Testis (tissue), 5 donors: ENCODE measurements around the gene SIRT4. TPM values are rescaled to one million over a fixed set of nuclear protein-coding genes. Genes with fewer than 3 reads are reported as not detected.
"Not testable (repeated sequence)": the region's sequence is repeated elsewhere in the genome, so short reads cannot be mapped to it uniquely, and the experiment has no call there.

Experiments
- DNase-seq: peaks from one replicate; pipeline ENCODE4 v3.0.0-alpha.2; 2019
- H3K27ac ChIP-seq, 2 donors: fragments of 200-600 bp; sonication (generic); one replicate each; pipeline ENCODE4 v1.5.1; 2019
- H3K27me3 ChIP-seq: fragments of 200-600 bp; sonication (generic); one replicate; pipeline ENCODE4 v1.5.1; 2019
- H3K36me3 ChIP-seq: fragments of 200-600 bp; sonication (generic); one replicate; pipeline ENCODE4 v1.5.1; 2017; ENCODE audit warnings: low read depth; ENCODE audit errors: missing control alignments
- H3K4me1 ChIP-seq: fragments of 200-600 bp; sonication (generic); one replicate; pipeline ENCODE4 v1.5.1; 2019
- H3K4me3 ChIP-seq, 2 donors: fragments of 200-600 bp; sonication (generic); one replicate each; pipeline ENCODE4 v1.5.1; 2017 to 2019
- H3K9me3 ChIP-seq: fragments of 200-600 bp; sonication (generic); one replicate; pipeline ENCODE4 v1.5.1; 2017
- POLR2A ChIP-seq: fragments of 450-650 bp; IDR thresholded peaks from one replicate; pipeline ENCODE4 v1.6.1; 2017; ENCODE audit warnings: antibody characterized with exemption, mild to moderate bottlenecking, moderate library complexity
- WGBS, 2 donors: methylation state at CpG; one replicate each; pipeline ENCODE4 v1.1.5; 2018; 5-methylcytosine and 5-hydroxymethylcytosine counted together
- intact Hi-C: fragments of 100-400 bp; cut with DNase I; formaldehyde crosslinking; loops from one replicate; pipeline ENCODE4 v1.15.1; 2023; ENCODE audit warnings: low total_unique reads
- long read RNA-seq, 2 donors: transcript quantifications; one replicate each; lab custom pipeline, GENCODE V29; 2026
- polyA plus RNA-seq: library from polyadenylated mRNA; stranded (reverse); fragments of 350-450 nt; fragmentation: Illumina TruSeq; extraction: RNeasy Lipid Tissue Mini Kit (QIAGEN cat#74804); gene quantifications from one replicate; pipeline ENCODE4 v1.2.3, GENCODE V29; 2014; ENCODE audit warnings: low read depth, low replicate concordance; ENCODE audit not compliant: insufficient read depth
- total RNA-seq, 2 donors: library from RNA; depleted of rRNA; stranded (reverse); fragments of >200 nt; gene quantifications; one replicate each; pipeline ENCODE4 v1.2.3, GENCODE V29; 2016
- TF ChIP-seq, protein P1 (sequence below), 3 experiments: fragments of 450-650 bp in 2 of 3; fragments of 200-600 bp in 1 of 3; sonication (generic) in 1 of 3; IDR thresholded peaks; one replicate each; pipeline ENCODE4 v1.5.1; 2016 to 2019; ENCODE audit warnings: antibody characterized with exemption in 3 of 3, mild to moderate bottlenecking in 2 of 3, moderate library complexity in 1 of 3

Gene SIRT4, protein sequence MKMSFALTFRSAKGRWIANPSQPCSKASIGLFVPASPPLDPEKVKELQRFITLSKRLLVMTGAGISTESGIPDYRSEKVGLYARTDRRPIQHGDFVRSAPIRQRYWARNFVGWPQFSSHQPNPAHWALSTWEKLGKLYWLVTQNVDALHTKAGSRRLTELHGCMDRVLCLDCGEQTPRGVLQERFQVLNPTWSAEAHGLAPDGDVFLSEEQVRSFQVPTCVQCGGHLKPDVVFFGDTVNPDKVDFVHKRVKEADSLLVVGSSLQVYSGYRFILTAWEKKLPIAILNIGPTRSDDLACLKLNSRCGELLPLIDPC
- total RNA-seq = 1 to 10 TPM; 3.3 to 5.0 TPM
- 10.0 TPM for polyA plus RNA-seq
- long read RNA-seq, donor 1 = 0 reads
- long read RNA-seq, donor 2, partial matches to known transcripts = 0 of 2 reads
- long read RNA-seq, donor 2, other reads (novel, unspliced or antisense) = 0 of 2 reads

- Histone ChIP-seq H3K9me3 (no peaks in the 10 kb centered on the region), H3K4me3 (peak within 1 kb of the TSS; percentile 62 to 64), H3K4me1 (no peaks in the 10 kb centered on the region), H3K27me3 (no peaks in the 10 kb centered on the region), H3K36me3 (no peaks in the 10 kb centered on the region), H3K27ac (peak within 1 kb of the TSS in 1 of 2 donors; percentile 47)
- TF ChIP-seq, protein P1, sequence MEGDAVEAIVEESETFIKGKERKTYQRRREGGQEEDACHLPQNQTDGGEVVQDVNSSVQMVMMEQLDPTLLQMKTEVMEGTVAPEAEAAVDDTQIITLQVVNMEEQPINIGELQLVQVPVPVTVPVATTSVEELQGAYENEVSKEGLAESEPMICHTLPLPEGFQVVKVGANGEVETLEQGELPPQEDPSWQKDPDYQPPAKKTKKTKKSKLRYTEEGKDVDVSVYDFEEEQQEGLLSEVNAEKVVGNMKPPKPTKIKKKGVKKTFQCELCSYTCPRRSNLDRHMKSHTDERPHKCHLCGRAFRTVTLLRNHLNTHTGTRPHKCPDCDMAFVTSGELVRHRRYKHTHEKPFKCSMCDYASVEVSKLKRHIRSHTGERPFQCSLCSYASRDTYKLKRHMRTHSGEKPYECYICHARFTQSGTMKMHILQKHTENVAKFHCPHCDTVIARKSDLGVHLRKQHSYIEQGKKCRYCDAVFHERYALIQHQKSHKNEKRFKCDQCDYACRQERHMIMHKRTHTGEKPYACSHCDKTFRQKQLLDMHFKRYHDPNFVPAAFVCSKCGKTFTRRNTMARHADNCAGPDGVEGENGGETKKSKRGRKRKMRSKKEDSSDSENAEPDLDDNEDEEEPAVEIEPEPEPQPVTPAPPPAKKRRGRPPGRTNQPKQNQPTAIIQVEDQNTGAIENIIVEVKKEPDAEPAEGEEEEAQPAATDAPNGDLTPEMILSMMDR (IDR thresholded peaks at IDR 0.05) = peak; percentile 62 to 79 (median 67)
- TF ChIP-seq POLR2A = no peak
- intact Hi-C loops = no loop called here
- DNase-seq = peak; percentile 98
- 4 to 7% methylated on average over 31 of the region's 31 CpGs for WGBS, 2 donors
Measured at GRCh38 chr12:120301962-120302815, at the start of gene SIRT4. Gene SIRT4, plus strand, starts transcription at chr12:120302321. Its CDS starts 1,241 bp downstream, at chr12:120303562.

DNA sequence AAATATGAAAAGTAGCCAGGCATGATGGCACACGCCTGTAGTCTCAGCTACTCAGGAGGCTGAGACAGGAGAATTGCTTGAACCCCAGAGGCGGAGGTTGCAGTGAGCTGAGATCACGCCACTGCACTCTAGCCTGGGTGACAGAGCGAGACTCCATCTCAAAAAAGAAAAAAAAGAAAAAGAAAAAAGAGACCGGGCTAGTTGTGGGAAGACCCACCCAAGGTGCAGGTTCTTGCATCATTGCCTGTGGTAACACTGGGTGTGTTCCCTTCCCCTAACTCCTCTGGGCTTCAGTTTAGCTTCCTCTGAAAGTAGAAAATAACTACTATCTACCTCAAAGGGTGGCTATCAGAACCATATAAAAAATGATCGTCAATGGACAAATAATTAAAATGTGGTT, 48.8 kb upstream of the SIRT4 start:
- DNase-seq, H3K36me3 ChIP-seq, H3K4me3 ChIP-seq, H3K27me3 ChIP-seq, intact Hi-C loops, H3K9me3 ChIP-seq: not testable (repeated sequence)
- H3K4me1 ChIP-seq = peaks cover 35% of the 10 kb centered on the region
- H3K27ac ChIP-seq = peak overlapping the region in 1 of 2 donors; percentile 23
- WGBS, 2 donors = 85 to 88% methylated on average over 6 of the region's 6 CpGs

DNA sequence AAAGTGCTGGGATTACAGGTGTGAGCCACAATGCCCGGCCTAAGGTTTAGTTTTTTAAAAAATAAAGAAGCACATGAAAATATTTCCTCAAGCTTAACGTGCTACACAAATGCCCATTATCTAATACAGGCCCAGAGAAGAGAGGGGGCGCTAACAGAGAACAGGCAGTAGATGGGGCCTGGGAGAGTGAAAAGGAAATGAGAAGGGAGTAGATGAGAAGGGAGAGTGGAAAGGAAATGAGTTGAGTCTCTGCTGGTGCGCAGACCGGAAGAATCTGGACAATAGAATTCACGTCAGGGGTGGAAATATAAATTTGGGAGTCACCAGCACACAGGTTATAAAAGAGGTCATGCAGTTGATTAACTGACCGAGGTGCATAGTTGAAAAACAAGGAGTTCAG, 47.3 kb upstream of the SIRT4 start:
- 80 to 89% methylated on average over 7 of the region's 7 CpGs for WGBS, 2 donors
- Histone ChIP-seq H3K4me1 (peaks cover 32% of the 10 kb centered on the region), H3K9me3 (no peaks in the 10 kb centered on the region), H3K4me3 (no peak overlapping the region), H3K27me3 (no peaks in the 10 kb centered on the region), H3K36me3 (no peaks in the 10 kb centered on the region), H3K27ac (peak overlapping the region in 1 of 2 donors; percentile 3)
- no peak for TF ChIP-seq POLR2A
- TF ChIP-seq, protein P1 (IDR thresholded peaks at IDR 0.05) = no peak
- DNase-seq = no peak
- intact Hi-C loops = no loop called here

GRCh38 chr12:120257041-120257821, 44.9 kb upstream of the SIRT4 start:
- Histone ChIP-seq H3K4me3 (no peak overlapping the region), H3K36me3 (no peaks in the 10 kb centered on the region), H3K27me3 (no peaks in the 10 kb centered on the region), H3K27ac (peak overlapping the region; percentile 64 to 82), H3K9me3 (no peaks in the 10 kb centered on the region), H3K4me1 (peaks cover 31% of the 10 kb centered on the region)
- no peak for DNase-seq
- WGBS, 2 donors = 27 to 47% methylated on average over 9 of the region's 9 CpGs
- TF ChIP-seq POLR2A = no peak
- TF ChIP-seq, protein P1 (IDR thresholded peaks at IDR 0.05) = no peak
- intact Hi-C loops = no loop called here
